ENCODE measurements around the gene DCAF11. TPM values are rescaled to one million over a fixed set of nuclear protein-coding genes. Genes with fewer than 3 reads are reported as not detected.

DCAF11 gene
- total and polyA plus RNA-seq, 2 of the 13 experiments (the other 11 are each of a cell fraction or from before 2014, with no cell fraction given): 150 to 257 TPM

GRCh38 chr14:24145690-24146452, 31.3 kb downstream of the DCAF11 start (continued):
- TF ChIP-seq HMGXB3 (CRISPR knock-in tag; IDR thresholded peaks at IDR 0.05; ENCODE audit: borderline replicate concordance) (no peak; the same call in none of the 2 replicates), ZNF772 (CRISPR knock-in tag; IDR thresholded peaks at IDR 0.05) (0 out of 2 replicates have a peak, but pooled peaks have one; percentile 2), ESRRA (CRISPR knock-in tag; IDR thresholded peaks at IDR 0.05; ENCODE audit: low read depth) (no peak; the same call in 1 of the 2 replicates), ZBTB44 (CRISPR knock-in tag; IDR thresholded peaks at IDR 0.05) (no peak), STAT6 (CRISPR knock-in tag; IDR thresholded peaks at IDR 0.05; ENCODE audit: borderline replicate concordance) (0 out of 2 replicates have a peak, but pooled peaks have one; percentile 69), TARDBP (CRISPR knock-in tag; IDR thresholded peaks at IDR 0.05) (no peak), NR2F2 (IDR thresholded peaks at IDR 0.05; ENCODE audit: borderline replicate concordance, low read depth) (no peak), ZNF749 (CRISPR knock-in tag; IDR thresholded peaks at IDR 0.05; ENCODE audit: borderline replicate concordance) (no peak), IKZF5 (CRISPR knock-in tag; IDR thresholded peaks at IDR 0.05) (no peak), ZNF207 (IDR thresholded peaks at IDR 0.05; ENCODE audit: borderline replicate concordance) (no peak)
